AG04450 (cell line): ENCODE data around the gene TEX10. TPM values are rescaled to one million over a fixed set of nuclear protein-coding genes. Genes with fewer than 3 reads are reported as not detected.

ENCODE experiments used
- CTCF ChIA-PET: fragments of 300-600, 350-600 bp; formaldehyde crosslinking; extraction: SDS; loops from one replicate; lab custom pipeline; 2022; ENCODE audit warnings: antibody characterized with exemption, inconsistent platforms; lab: Charles Lee
- POLR2A ChIA-PET: fragments of 350-600 bp; formaldehyde crosslinking; extraction: SDS; loops from one replicate; lab custom pipeline; 2021; ENCODE audit warnings: antibody characterized with exemption, inconsistent platforms; lab: Yijun Ruan, JAX
- DNase-seq: peaks from one replicate; pipeline ENCODE4 v3.0.0-alpha.2; 2011; ENCODE audit warnings: low read depth, low spot score
- H3K27ac ChIP-seq: one replicate; pipeline ENCODE4 v1.5.1; 2012; ENCODE audit warnings: low read depth, low read length, control low read depth
- H3K27me3 ChIP-seq: one replicate; pipeline ENCODE4 v1.6.0; 2012; ENCODE audit warnings: low read length; ENCODE audit not compliant: control insufficient read depth, insufficient read depth
- H3K4me3 ChIP-seq: 2 replicates; pipeline ENCODE4 v1.5.1; 2011; ENCODE audit warnings: mild to moderate bottlenecking, low read depth, low read length, control low read depth
- H3K9me3 ChIP-seq: 2 replicates; pipeline ENCODE4 v1.5.1; 2012; ENCODE audit warnings: low read length; ENCODE audit not compliant: control insufficient read depth, insufficient read depth
- polyA plus RNA-seq: library from polyadenylated mRNA; depleted of rRNA; stranded (reverse); fragments of >200 nt; gene quantifications from 2 replicates; pipeline ENCODE4 v1.2.3, GENCODE V29; 2011
- TF ChIP-seq, protein P1 (sequence below): IDR thresholded peaks from 2 replicates; pipeline ENCODE4 v1.5.1; 2011; ENCODE audit warnings: low read depth, low read length, control low read depth, inconsistent platforms

TEX10 gene
- polyA plus RNA-seq, 1 experiment, result 31.5 TPM

DNA sequence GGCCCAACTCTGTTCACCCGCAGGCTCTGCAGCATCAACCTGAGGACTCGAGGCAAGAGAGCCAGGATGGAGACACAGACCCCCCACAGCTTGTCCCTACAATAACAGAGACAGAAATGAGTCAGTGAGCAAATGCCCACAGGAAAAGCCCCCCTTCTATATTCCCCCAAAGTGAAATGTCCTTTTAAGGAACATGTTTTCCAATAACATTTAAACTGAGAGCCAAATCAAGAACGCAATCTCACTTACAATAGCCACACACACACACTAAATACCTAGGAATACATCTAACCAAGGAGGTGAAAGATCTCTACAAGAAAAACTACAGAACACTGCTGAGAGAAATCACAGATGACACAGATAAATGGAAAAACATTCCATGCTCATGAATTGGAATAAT lies 49.0 kb downstream of the TEX10 start:
- no peak overlapping the region for H3K27ac ChIP-seq
- TF ChIP-seq, protein P1, sequence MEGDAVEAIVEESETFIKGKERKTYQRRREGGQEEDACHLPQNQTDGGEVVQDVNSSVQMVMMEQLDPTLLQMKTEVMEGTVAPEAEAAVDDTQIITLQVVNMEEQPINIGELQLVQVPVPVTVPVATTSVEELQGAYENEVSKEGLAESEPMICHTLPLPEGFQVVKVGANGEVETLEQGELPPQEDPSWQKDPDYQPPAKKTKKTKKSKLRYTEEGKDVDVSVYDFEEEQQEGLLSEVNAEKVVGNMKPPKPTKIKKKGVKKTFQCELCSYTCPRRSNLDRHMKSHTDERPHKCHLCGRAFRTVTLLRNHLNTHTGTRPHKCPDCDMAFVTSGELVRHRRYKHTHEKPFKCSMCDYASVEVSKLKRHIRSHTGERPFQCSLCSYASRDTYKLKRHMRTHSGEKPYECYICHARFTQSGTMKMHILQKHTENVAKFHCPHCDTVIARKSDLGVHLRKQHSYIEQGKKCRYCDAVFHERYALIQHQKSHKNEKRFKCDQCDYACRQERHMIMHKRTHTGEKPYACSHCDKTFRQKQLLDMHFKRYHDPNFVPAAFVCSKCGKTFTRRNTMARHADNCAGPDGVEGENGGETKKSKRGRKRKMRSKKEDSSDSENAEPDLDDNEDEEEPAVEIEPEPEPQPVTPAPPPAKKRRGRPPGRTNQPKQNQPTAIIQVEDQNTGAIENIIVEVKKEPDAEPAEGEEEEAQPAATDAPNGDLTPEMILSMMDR, result no peak
- H3K9me3 ChIP-seq, result no peaks in the 10 kb centered on the region
- H3K27me3 ChIP-seq, result no peaks in the 10 kb centered on the region
- POLR2A ChIA-PET, result no interaction called here
- no peak for DNase-seq
- H3K4me3 ChIP-seq, result no peak overlapping the region
- CTCF ChIA-PET, result interaction anchor here (1.7 kb wide), 1 partner anchor 21 kb away, joined by 9 read pairs; no protein-coding TSS in a partner anchor

DNA sequence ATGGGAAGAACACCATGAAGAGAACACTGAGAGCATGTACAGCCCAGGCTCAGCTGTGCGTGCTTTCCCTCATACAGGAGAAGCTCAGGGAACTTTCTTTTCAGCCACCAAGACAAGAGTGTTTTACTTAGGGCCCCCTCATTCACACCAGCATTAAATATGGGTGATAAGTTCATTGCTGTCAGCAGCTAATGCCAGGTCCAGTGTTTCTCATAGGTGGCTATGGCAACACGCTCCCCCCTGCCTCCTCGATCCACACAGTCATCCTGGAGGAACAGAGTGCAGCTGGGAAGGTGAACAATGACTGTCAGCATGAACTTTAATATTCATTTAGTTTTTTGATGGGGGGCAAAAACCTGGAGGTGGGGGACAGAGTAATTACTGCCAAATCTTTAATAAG lies 54.4 kb downstream of the TEX10 start:
- H3K9me3 ChIP-seq, result no peaks in the 10 kb centered on the region
- H3K4me3 ChIP-seq, result no peak overlapping the region
- TF ChIP-seq, protein P1, result no peak
- DNase-seq, result no peak
- ChIA-PET CTCF (no interaction called here), POLR2A (no interaction called here)
- no peaks in the 10 kb centered on the region for H3K27me3 ChIP-seq
- H3K27ac ChIP-seq, result no peak overlapping the region

- H3K27ac ChIP-seq, result no peak overlapping the region
- no peaks in the 10 kb centered on the region for H3K9me3 ChIP-seq
- DNase-seq, result no peak
- ChIA-PET CTCF (interaction anchor here (0.7 to 1.0 kb wide), 3 partner anchors 11 to 1114 kb away, joined by 3 read pairs; no protein-coding TSS in a partner anchor), POLR2A (no interaction called here)
- no peaks in the 10 kb centered on the region for H3K27me3 ChIP-seq
- H3K4me3 ChIP-seq, result no peak overlapping the region
- TF ChIP-seq, protein P1, result no peak
Measured at GRCh38 chr9:100296407-100296806, 56.3 kb downstream of the TEX10 start.

GRCh38 chr9:100295240-100295639 lies 57.5 kb downstream of the TEX10 start:
- no peaks in the 10 kb centered on the region for H3K27me3 ChIP-seq
- POLR2A ChIA-PET, result no interaction called here
- DNase-seq, result no peak
- CTCF ChIA-PET, result interaction anchor here (1.0 kb wide), 1 partner anchor 29 kb away, joined by 3 read pairs; no protein-coding TSS in a partner anchor
- TF ChIP-seq, protein P1, result no peak
- no peaks in the 10 kb centered on the region for H3K9me3 ChIP-seq
- no peak overlapping the region for H3K27ac ChIP-seq
- H3K4me3 ChIP-seq, result no peak overlapping the region

GRCh38 chr9:100294806-100295205 lies 57.9 kb downstream of the TEX10 start:
- H3K9me3 ChIP-seq, result no peaks in the 10 kb centered on the region
- TF ChIP-seq, protein P1, result no peak
- H3K27ac ChIP-seq, result no peak overlapping the region
- DNase-seq, result no peak
- H3K4me3 ChIP-seq, result no peak overlapping the region
- ChIA-PET POLR2A (no interaction called here), CTCF (no interaction called here)
- H3K27me3 ChIP-seq, result no peaks in the 10 kb centered on the region
